ENCODE results near the gene ITSN2. TPM values are rescaled to one million over a fixed set of nuclear protein-coding genes. Genes with fewer than 3 reads are reported as not detected.

Gene ITSN2
- total and polyA plus RNA-seq, 2 of the 8 experiments (the other 6 are each of a cell fraction or from before 2014, with no cell fraction given), result 9.3 to 17.0 TPM

GRCh38 chr2:24210106-24210455 lies 150.3 kb downstream of the ITSN2 start:
- Histone ChIP-seq H3K9me3 (ENCODE audit: insufficient read depth in 2 of 2, low read depth in 1 of 2, low read length in 1 of 2) (no peaks in the 10 kb centered on the region), H3K18ac (ENCODE audit: extremely low read depth, low read length) (no peak overlapping the region), H3K79me1 (ENCODE audit: low read depth, low read length) (no peaks in the 10 kb centered on the region), H3K14ac (ENCODE audit: insufficient read length) (no peak overlapping the region), H2BK15ac (ENCODE audit: low read length) (no peak overlapping the region), H3K27ac (ENCODE audit: low read depth, low read length) (no peak overlapping the region), H3K36me3 (ENCODE audit: control insufficient read depth in 2 of 4, insufficient read depth in 4 of 4, low read length in 3 of 4) (no peaks in the 10 kb centered on the region), H4K8ac (ENCODE audit: extremely low read depth, insufficient read depth, low read length) (no peak overlapping the region), H2BK20ac (ENCODE audit: low read length) (no peak overlapping the region), H2AK5ac (ENCODE audit: low read depth, low read length) (no peak overlapping the region), H2BK12ac (ENCODE audit: low read depth, low read length) (no peak overlapping the region), H3K4me3 (ENCODE audit: extremely low read depth in 1 of 4, insufficient read depth in 2 of 4, low read depth in 3 of 4, low read length in 4 of 4) (no peak overlapping the region), H4K5ac (ENCODE audit: insufficient read length, low read depth, low read length) (no peak overlapping the region), H3K23me2 (ENCODE audit: low read depth, low read length) (no peaks in the 10 kb centered on the region), H3K27me3 (replicated peaks in 1 of 4; ENCODE audit: control insufficient read depth in 3 of 4, extremely low read depth in 1 of 4, insufficient read depth in 3 of 4, low read length in 3 of 4) (no peaks in the 10 kb centered on the region), H3K56ac (replicated peaks; ENCODE audit: insufficient read length, low read depth, low read length) (no peak overlapping the region), H3K4ac (replicated peaks; ENCODE audit: insufficient read length, low read depth, low read length) (no peak overlapping the region), H2BK120ac (replicated peaks; ENCODE audit: low read depth, low read length) (no peak overlapping the region), H4K20me1 (replicated peaks in 1 of 2; ENCODE audit: control insufficient read depth in 1 of 2, insufficient read depth in 2 of 2, low read length in 2 of 2) (no peaks in the 10 kb centered on the region), H3K4me1 (replicated peaks in 1 of 4; ENCODE audit: control insufficient read depth in 3 of 4, insufficient read depth in 4 of 4, low read length in 3 of 4) (no peaks in the 10 kb centered on the region; a peak in 1 of 7 replicates), H3K23ac (ENCODE audit: insufficient read length) (no peak overlapping the region), H2BK5ac (ENCODE audit: low read depth, low read length) (no peak overlapping the region), H2AFZ (ENCODE audit: low read length) (no peak overlapping the region), H4K91ac (replicated peaks; ENCODE audit: insufficient read length, low read length) (no peak overlapping the region), H3K9ac (replicated peaks in 1 of 4; ENCODE audit: extremely low read depth in 1 of 4, low read depth in 3 of 4, low read length in 3 of 4) (no peak overlapping the region), H3K4me2 (ENCODE audit: insufficient read depth in 1 of 2, low read depth in 2 of 2, low read length in 2 of 2) (no peak overlapping the region), H3K79me2 (ENCODE audit: control insufficient read depth in 1 of 2, insufficient read depth in 2 of 2, low read length in 2 of 2) (no peaks in the 10 kb centered on the region)
- ChIA-PET CTCF (ENCODE audit: partially characterized antibody) (interaction anchor here (1.7 kb wide), 1 partner anchor 9 kb away, joined by 7 read pairs; no protein-coding TSS in a partner anchor), POLR2A (ENCODE audit: partially characterized antibody) (no interaction called here)
- 84% methylated on average over 2 of the region's 2 CpGs; no CpG with 5 or more reads in 1 of the 2 experiments for WGBS, 2 experiments (ENCODE audit: extremely low coverage in 1 of 2, insufficient coverage in 1 of 2, insufficient read length in 1 of 2, insufficient replicate concordance in 2 of 2, low coverage in 1 of 2, low lambda C conversion rate in 2 of 2, missing lambda C conversion rate in 1 of 2)
- DNase-seq (ENCODE audit: low read depth in 1 of 2, low spot score in 2 of 2), result no peak
- no peak for FAIRE-seq
- no peak for TF ChIP-seq MAX (IDR thresholded peaks at IDR 0.05)
- no peak for TF ChIP-seq JUN (IDR thresholded peaks at IDR 0.05; ENCODE audit: low read depth, low read length)
- no peak for TF ChIP-seq POU5F1 (IDR thresholded peaks at IDR 0.05; ENCODE audit: low read depth, low read length)
- TF ChIP-seq USF2 (IDR thresholded peaks at IDR 0.05; ENCODE audit: low read length), result no peak
- TF ChIP-seq MAFK (IDR thresholded peaks at IDR 0.05; ENCODE audit: low read depth, low read length), result no peak
- no peak for TF ChIP-seq ATF3 (IDR thresholded peaks at IDR 0.05; ENCODE audit: insufficient read depth, low read depth, low read length)
- no peak for TF ChIP-seq CTCF (IDR thresholded peaks at IDR 0.05; ENCODE audit: control extremely low read depth in 1 of 3, insufficient read depth in 1 of 3, low read depth in 1 of 3, low read length in 3 of 3)
- TF ChIP-seq BACH1 (IDR thresholded peaks at IDR 0.05; ENCODE audit: low read length), result no peak
- no peak for TF ChIP-seq BRCA1 (IDR thresholded peaks at IDR 0.05; ENCODE audit: low read depth, low read length)
- TF ChIP-seq CHD2 (IDR thresholded peaks at IDR 0.05; ENCODE audit: low read length), result no peak
- TF ChIP-seq EGR1 (IDR thresholded peaks at IDR 0.05; ENCODE audit: borderline replicate concordance, low read depth, low read length), result no peak

All from H1 (cell line).